Measurements from ENCODE around the gene PACC1. TPM values are rescaled to one million over a fixed set of nuclear protein-coding genes. Genes with fewer than 3 reads are reported as not detected.

Gene PACC1
- total RNA-seq, 3 donors from 2014 or later, result 2.7 to 6.2 (median 4.2) TPM

DNA sequence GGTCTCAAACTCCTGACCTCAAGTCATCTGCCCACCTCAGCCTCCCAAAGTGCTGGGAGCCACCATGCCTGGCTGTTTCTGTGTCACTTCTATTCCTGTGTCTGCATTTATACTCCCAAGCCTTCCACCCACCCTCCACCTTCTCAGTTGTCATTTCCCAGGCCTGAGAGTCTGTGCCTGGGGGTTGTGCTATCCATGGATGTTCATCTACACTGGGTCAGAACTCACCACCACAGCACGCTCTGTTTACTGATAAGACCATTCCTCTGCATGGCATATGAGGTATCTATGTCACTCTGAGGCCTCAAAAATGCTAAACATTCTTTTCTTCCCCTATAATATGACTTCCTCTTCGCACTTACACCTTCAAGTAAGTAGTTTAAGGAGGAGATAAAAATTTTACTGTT, 24.1 kb upstream of the PACC1 start:
- no peaks in the 10 kb centered on the region for H3K36me3 ChIP-seq
- no peak overlapping the region for H3K4me3 ChIP-seq
- no peak overlapping the region for H3K27ac ChIP-seq
- H3K9me3 ChIP-seq, result no peaks in the 10 kb centered on the region
- no peaks in the 10 kb centered on the region for H3K27me3 ChIP-seq
- intact Hi-C loops (cut with DNase I; ENCODE audit: low total_unique reads), result no loop called here
- TF ChIP-seq POLR2AphosphoS5 (IDR thresholded peaks at IDR 0.05), result no peak
- TF ChIP-seq, protein P1, sequence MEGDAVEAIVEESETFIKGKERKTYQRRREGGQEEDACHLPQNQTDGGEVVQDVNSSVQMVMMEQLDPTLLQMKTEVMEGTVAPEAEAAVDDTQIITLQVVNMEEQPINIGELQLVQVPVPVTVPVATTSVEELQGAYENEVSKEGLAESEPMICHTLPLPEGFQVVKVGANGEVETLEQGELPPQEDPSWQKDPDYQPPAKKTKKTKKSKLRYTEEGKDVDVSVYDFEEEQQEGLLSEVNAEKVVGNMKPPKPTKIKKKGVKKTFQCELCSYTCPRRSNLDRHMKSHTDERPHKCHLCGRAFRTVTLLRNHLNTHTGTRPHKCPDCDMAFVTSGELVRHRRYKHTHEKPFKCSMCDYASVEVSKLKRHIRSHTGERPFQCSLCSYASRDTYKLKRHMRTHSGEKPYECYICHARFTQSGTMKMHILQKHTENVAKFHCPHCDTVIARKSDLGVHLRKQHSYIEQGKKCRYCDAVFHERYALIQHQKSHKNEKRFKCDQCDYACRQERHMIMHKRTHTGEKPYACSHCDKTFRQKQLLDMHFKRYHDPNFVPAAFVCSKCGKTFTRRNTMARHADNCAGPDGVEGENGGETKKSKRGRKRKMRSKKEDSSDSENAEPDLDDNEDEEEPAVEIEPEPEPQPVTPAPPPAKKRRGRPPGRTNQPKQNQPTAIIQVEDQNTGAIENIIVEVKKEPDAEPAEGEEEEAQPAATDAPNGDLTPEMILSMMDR (IDR thresholded peaks at IDR 0.05), result no peak
- no peak for TF ChIP-seq POLR2A (IDR thresholded peaks at IDR 0.05)
- DNase-seq (ENCODE audit: low spot score in 2 of 2), result no peak
- H3K4me1 ChIP-seq, result no peaks in the 10 kb centered on the region

DNA sequence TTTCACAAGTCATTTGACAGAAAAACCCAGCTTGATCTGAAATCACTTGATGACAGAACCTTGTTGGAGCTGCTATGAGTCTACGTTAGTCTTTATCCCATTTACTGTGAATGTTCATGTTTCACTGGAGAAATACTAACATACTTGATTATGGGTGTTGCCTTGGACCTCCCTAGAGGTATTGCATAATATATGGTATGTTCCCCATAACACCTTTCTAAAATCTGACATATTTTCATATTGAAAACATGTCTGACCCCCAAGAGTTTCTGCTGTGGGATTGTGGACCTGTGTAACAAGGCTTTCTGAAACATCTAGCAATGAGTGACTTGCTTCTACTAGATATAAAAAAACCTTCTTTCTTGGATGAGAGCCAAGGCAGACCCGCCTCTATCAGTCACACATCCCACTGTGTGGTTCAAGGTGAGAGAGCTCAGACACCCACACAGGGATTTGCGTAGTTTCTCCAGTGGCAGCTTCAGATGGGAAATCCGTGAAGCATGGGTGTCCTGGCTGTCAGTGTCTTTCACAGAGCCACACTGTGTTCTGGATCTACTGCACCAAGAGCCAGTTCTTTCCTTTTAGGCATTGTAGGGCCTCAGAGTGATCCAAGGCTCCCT, 22.6 kb upstream of the PACC1 start:
- Histone ChIP-seq H3K4me3 (no peak overlapping the region), H3K9me3 (no peaks in the 10 kb centered on the region), H3K36me3 (no peaks in the 10 kb centered on the region), H3K4me1 (no peaks in the 10 kb centered on the region), H3K27ac (no peak overlapping the region), H3K27me3 (no peaks in the 10 kb centered on the region)
- no peak for DNase-seq (ENCODE audit: low spot score in 2 of 2)
- TF ChIP-seq, protein P1 (IDR thresholded peaks at IDR 0.05), result no peak
- TF ChIP-seq POLR2A (IDR thresholded peaks at IDR 0.05), result no peak
- TF ChIP-seq POLR2AphosphoS5 (IDR thresholded peaks at IDR 0.05), result no peak
- intact Hi-C loops (cut with DNase I; ENCODE audit: low total_unique reads), result no loop called here

DNA sequence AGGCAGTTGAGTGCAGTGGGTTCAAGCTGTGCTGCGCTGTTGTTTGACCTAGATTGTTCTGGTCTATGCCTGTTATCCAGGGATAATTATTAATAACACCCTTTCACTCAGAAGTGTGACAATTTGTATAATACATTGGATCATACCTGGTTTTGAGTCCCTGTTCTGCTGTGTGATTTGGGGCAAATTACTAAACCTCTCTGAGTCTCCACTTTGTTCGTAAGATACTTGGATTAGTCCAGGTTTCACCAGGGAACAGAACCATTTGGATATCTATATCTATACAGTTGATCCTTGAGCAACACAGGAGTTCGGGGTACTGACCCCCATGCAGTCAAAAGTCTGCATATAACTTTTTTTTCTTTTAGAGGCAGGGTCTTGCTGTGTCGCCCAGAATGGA, 20.3 kb upstream of the PACC1 start:
- H3K9me3 ChIP-seq, result no peaks in the 10 kb centered on the region
- no peaks in the 10 kb centered on the region for H3K4me1 ChIP-seq
- DNase-seq (ENCODE audit: low spot score in 2 of 2), result no peak
- H3K27me3 ChIP-seq, result no peaks in the 10 kb centered on the region
- intact Hi-C loops (cut with DNase I; ENCODE audit: low total_unique reads), result no loop called here
- TF ChIP-seq, protein P1 (IDR thresholded peaks at IDR 0.05), result no peak
- TF ChIP-seq POLR2AphosphoS5 (IDR thresholded peaks at IDR 0.05) (no peak), POLR2A (IDR thresholded peaks at IDR 0.05) (no peak)
- no peak overlapping the region for H3K27ac ChIP-seq
- no peak overlapping the region for H3K4me3 ChIP-seq
- H3K36me3 ChIP-seq, result no peaks in the 10 kb centered on the region

DNA sequence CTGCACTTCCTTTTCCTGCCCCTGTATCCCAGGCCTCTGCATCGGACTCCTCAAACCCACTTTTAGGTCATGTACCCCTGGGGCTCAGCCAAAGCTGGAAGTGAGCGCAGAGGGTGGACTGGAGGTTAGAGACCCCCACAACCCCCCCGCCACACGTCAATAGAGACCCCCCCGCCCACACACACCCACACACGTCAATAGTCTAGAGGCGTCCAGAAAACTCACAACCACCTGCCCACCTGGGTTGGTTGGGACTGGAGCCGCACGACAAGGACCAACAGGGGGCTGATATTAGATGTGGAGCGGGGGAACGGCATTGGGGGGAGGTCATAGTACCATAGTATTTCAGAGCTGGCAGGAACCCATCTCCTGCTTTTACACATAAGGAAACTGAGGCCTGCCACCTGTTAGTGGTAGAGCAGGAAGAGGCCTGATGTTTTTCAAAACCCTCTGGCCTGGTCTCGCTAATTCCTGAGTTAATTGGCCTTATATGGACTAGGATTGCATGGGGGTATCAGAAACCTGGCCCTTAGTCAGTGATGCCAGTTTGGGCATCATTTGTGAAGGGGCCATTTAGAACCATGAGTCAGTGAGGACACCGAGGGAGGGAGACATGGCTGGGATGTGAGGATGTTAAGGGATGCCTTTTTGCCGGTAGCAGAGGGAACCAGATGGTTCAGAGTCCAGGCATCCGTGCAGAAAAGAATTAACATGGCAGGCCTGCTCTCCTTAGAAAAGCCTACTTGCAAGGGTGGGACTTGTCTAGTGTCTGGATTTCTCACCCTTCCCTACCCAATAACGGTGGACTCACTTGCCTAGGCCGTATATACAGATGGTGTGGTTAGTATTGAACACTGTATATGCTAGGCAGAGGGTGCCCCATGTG, 19.1 kb upstream of the PACC1 start:
- Histone ChIP-seq H3K4me1 (no peaks in the 10 kb centered on the region), H3K4me3 (peak overlapping the region; percentile 88 to 97 (median 88)), H3K36me3 (no peaks in the 10 kb centered on the region), H3K27me3 (no peaks in the 10 kb centered on the region), H3K9me3 (no peaks in the 10 kb centered on the region), H3K27ac (peak overlapping the region; percentile 88 to 94)
- TF ChIP-seq, protein P1 (IDR thresholded peaks at IDR 0.05), result no peak
- intact Hi-C loops (cut with DNase I; ENCODE audit: low total_unique reads), result no loop called here
- peak in 1 of 2 donors; percentile 23 for DNase-seq (ENCODE audit: low spot score in 2 of 2)

Measured in breast epithelium (tissue), 4 donors.